ENCODE measurements around the gene LCLAT1. TPM values are rescaled to one million over a fixed set of nuclear protein-coding genes. Genes with fewer than 3 reads are reported as not detected.
"Not testable (repeated sequence)": the region's sequence is repeated elsewhere in the genome, so short reads cannot be mapped to it uniquely, and the experiment has no call there.

LCLAT1 gene
- total RNA-seq, 2 experiments from 2014 or later = 18.6 to 22.8 TPM

- CTCF ChIA-PET = no interaction called here
- no peak overlapping the region for H3K4me3 Mint-ChIP-seq
- no peak overlapping the region for H3K27ac Mint-ChIP-seq
- no peaks in the 10 kb centered on the region for H3K27me3 Mint-ChIP-seq
- no peak for DNase-seq
- no peaks in the 10 kb centered on the region for H3K4me1 Mint-ChIP-seq
- no peaks in the 10 kb centered on the region for H3K9me3 Mint-ChIP-seq (ENCODE audit: low read depth)
- H3K36me3 Mint-ChIP-seq = peaks cover 15% of the 10 kb centered on the region
- no peak for ATAC-seq
These were observed 141.9 kb downstream of the LCLAT1 start for GRCh38 chr2:30588994-30589393.

DNA sequence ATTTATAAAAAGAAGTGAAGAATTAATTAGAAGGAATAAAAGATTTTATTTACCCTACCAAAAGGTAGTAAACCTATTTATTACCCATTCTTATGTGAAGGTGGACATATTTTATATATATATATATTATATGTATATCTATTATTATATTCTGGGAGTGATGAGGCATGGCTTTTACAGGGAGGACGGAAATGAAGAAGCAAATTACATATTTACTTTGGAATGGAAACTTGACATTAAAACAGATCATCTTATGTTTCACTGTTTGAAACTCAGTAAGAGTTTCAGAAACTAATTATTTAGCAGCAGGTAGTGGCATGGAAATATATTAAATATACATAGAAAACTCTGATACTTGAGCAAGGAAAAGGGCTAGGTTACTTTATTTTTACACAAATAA lies 143.4 kb downstream of the LCLAT1 start:
- DNase-seq (no peak), ATAC-seq (no peak)
- no peaks in the 10 kb centered on the region for H3K4me1 Mint-ChIP-seq
- CTCF ChIA-PET = no interaction called here
- H3K36me3 Mint-ChIP-seq = peaks cover 10% of the 10 kb centered on the region
- no peaks in the 10 kb centered on the region for H3K9me3 Mint-ChIP-seq (ENCODE audit: low read depth)
- no peaks in the 10 kb centered on the region for H3K27me3 Mint-ChIP-seq
- no peak overlapping the region for H3K27ac Mint-ChIP-seq
- H3K4me3 Mint-ChIP-seq = no peak overlapping the region

- CTCF ChIA-PET = no interaction called here
- no peaks in the 10 kb centered on the region for H3K27me3 Mint-ChIP-seq
- no peaks in the 10 kb centered on the region for H3K4me1 Mint-ChIP-seq
- ATAC-seq (no peak), DNase-seq (no peak)
- H3K4me3 Mint-ChIP-seq = no peak overlapping the region
- H3K36me3 Mint-ChIP-seq = peaks cover 8% of the 10 kb centered on the region
- no peak overlapping the region for H3K27ac Mint-ChIP-seq
- no peaks in the 10 kb centered on the region for H3K9me3 Mint-ChIP-seq (ENCODE audit: low read depth)
These were observed 144.1 kb downstream of the LCLAT1 start for GRCh38 chr2:30591186-30591585.

DNA sequence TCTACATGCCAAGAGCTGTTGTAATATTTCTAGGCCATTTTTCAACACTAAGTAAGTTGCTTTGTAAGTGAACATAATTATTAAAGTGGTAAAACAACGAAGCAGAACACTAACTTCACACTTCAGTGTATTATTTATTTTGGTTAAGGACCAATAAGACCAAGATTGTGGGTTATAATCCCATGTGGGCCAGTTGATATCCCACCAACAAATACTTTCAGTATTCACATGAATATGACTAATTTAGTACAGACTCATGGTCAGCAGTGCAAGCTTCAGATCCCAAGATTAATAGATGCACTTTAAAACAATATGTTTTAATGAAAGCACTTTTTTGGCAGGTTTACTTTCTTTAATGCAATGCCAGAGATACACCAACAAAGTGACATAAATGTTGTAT lies 154.3 kb downstream of the LCLAT1 start:
- Mint-ChIP-seq H3K27ac (no peak overlapping the region), H3K27me3 (no peaks in the 10 kb centered on the region), H3K4me3 (no peak overlapping the region), H3K9me3 (ENCODE audit: low read depth) (peaks cover 12% of the 10 kb centered on the region), H3K4me1 (no peaks in the 10 kb centered on the region), H3K36me3 (peaks cover 24% of the 10 kb centered on the region)
- no peak for ATAC-seq
- no peak for DNase-seq
- CTCF ChIA-PET = no interaction called here

- DNase-seq = no peak
- Mint-ChIP-seq H3K4me3 (no peak overlapping the region), H3K9me3 (ENCODE audit: low read depth) (peaks cover 4% of the 10 kb centered on the region), H3K27me3 (no peaks in the 10 kb centered on the region), H3K36me3 (peaks cover 15% of the 10 kb centered on the region), H3K27ac (no peak overlapping the region), H3K4me1 (no peaks in the 10 kb centered on the region)
- CTCF ChIA-PET = no interaction called here
- no peak for ATAC-seq
These were observed 158.2 kb downstream of the LCLAT1 start for GRCh38 chr2:30605197-30605596.

- no peak for ATAC-seq
- Mint-ChIP-seq H3K4me3 (no peak overlapping the region), H3K27me3 (no peaks in the 10 kb centered on the region), H3K36me3 (peaks cover 8% of the 10 kb centered on the region), H3K27ac (no peak overlapping the region), H3K4me1 (no peaks in the 10 kb centered on the region), H3K9me3 (ENCODE audit: low read depth) (no peaks in the 10 kb centered on the region)
- DNase-seq = no peak
- CTCF ChIA-PET = no interaction called here
These were observed 161.6 kb downstream of the LCLAT1 start for GRCh38 chr2:30608643-30609042.

- no peaks in the 10 kb centered on the region for H3K27me3 Mint-ChIP-seq
- no peak overlapping the region for H3K27ac Mint-ChIP-seq
- DNase-seq = no peak
- no peak overlapping the region for H3K4me3 Mint-ChIP-seq
- no peaks in the 10 kb centered on the region for H3K4me1 Mint-ChIP-seq
- peaks cover 8% of the 10 kb centered on the region for H3K36me3 Mint-ChIP-seq
- no peak for ATAC-seq
- CTCF ChIA-PET = interaction anchor here (0.9 kb wide), 1 partner anchor 36 kb away, joined by 3 read pairs; no protein-coding TSS in a partner anchor
- H3K9me3 Mint-ChIP-seq (ENCODE audit: low read depth) = no peaks in the 10 kb centered on the region
These were observed 164.5 kb downstream of the LCLAT1 start for GRCh38 chr2:30611583-30611982.

- CTCF ChIA-PET = interaction anchor here (0.9 to 1.0 kb wide), 2 partner anchors 10 to 35 kb away, joined by 3 read pairs; no protein-coding TSS in a partner anchor
- no peak for DNase-seq
These were observed 165.3 kb downstream of the LCLAT1 start for GRCh38 chr2:30612371-30612770.

GRCh38 chr2:30613001-30613400 lies 166.0 kb downstream of the LCLAT1 start:
- Mint-ChIP-seq H3K4me3 (no peak overlapping the region), H3K27ac (no peak overlapping the region), H3K9me3 (ENCODE audit: low read depth) (no peaks in the 10 kb centered on the region), H3K36me3 (peaks cover 4% of the 10 kb centered on the region), H3K27me3 (no peaks in the 10 kb centered on the region), H3K4me1 (no peaks in the 10 kb centered on the region)
- DNase-seq (no peak), ATAC-seq (no peak)
- CTCF ChIA-PET = interaction anchor here (1.0 kb wide), 1 partner anchor 9 kb away, joined by 3 read pairs; no protein-coding TSS in a partner anchor

More at GRCh38 chr2:30612371-30612770, 165.3 kb downstream of the LCLAT1 start:
- no peak overlapping the region for H3K4me3 Mint-ChIP-seq
- ATAC-seq = no peak
- no peaks in the 10 kb centered on the region for H3K4me1 Mint-ChIP-seq
- H3K27me3 Mint-ChIP-seq = no peaks in the 10 kb centered on the region
- no peaks in the 10 kb centered on the region for H3K9me3 Mint-ChIP-seq (ENCODE audit: low read depth)
- H3K36me3 Mint-ChIP-seq = peaks cover 7% of the 10 kb centered on the region
- no peak overlapping the region for H3K27ac Mint-ChIP-seq

GRCh38 chr2:30614227-30614626 lies 167.2 kb downstream of the LCLAT1 start:
- H3K4me3 Mint-ChIP-seq; H3K36me3 Mint-ChIP-seq; DNase-seq; H3K27me3 Mint-ChIP-seq; CTCF ChIA-PET; H3K27ac Mint-ChIP-seq; ATAC-seq; H3K4me1 Mint-ChIP-seq; H3K9me3 Mint-ChIP-seq (ENCODE audit: low read depth): not testable (repeated sequence)

GRCh38 chr2:30615926-30616325 lies 168.9 kb downstream of the LCLAT1 start:
- DNase-seq (no peak), ATAC-seq (no peak)
- no peaks in the 10 kb centered on the region for H3K27me3 Mint-ChIP-seq
- H3K4me1 Mint-ChIP-seq = no peaks in the 10 kb centered on the region
- peaks cover 3% of the 10 kb centered on the region for H3K36me3 Mint-ChIP-seq
- no peak overlapping the region for H3K4me3 Mint-ChIP-seq
- no peak overlapping the region for H3K27ac Mint-ChIP-seq
- no peaks in the 10 kb centered on the region for H3K9me3 Mint-ChIP-seq (ENCODE audit: low read depth)
- CTCF ChIA-PET = no interaction called here

- H3K27ac Mint-ChIP-seq = no peak overlapping the region
- ATAC-seq = no peak
- no peak overlapping the region for H3K4me3 Mint-ChIP-seq
- peaks cover 11% of the 10 kb centered on the region for H3K36me3 Mint-ChIP-seq
- no peaks in the 10 kb centered on the region for H3K9me3 Mint-ChIP-seq (ENCODE audit: low read depth)
- CTCF ChIA-PET = interaction anchor here (1.0 kb wide), 1 partner anchor 15 kb away, joined by 3 read pairs; no protein-coding TSS in a partner anchor
- H3K4me1 Mint-ChIP-seq = peaks cover 5% of the 10 kb centered on the region
- no peaks in the 10 kb centered on the region for H3K27me3 Mint-ChIP-seq
- no peak for DNase-seq
These were observed 173.1 kb downstream of the LCLAT1 start for GRCh38 chr2:30620102-30620501.

- H3K27ac Mint-ChIP-seq = no peak overlapping the region
- no peak overlapping the region for H3K4me3 Mint-ChIP-seq
- H3K4me1 Mint-ChIP-seq = peaks cover 19% of the 10 kb centered on the region
- no peaks in the 10 kb centered on the region for H3K27me3 Mint-ChIP-seq
- no peaks in the 10 kb centered on the region for H3K9me3 Mint-ChIP-seq (ENCODE audit: low read depth)
- H3K36me3 Mint-ChIP-seq = peaks cover 11% of the 10 kb centered on the region
- CTCF ChIA-PET = interaction anchor here (1.1 kb wide), 1 partner anchor 9 kb away, joined by 3 read pairs; no protein-coding TSS in a partner anchor
- DNase-seq (no peak), ATAC-seq (no peak)
These were observed 174.8 kb downstream of the LCLAT1 start for GRCh38 chr2:30621836-30622235.

DNA sequence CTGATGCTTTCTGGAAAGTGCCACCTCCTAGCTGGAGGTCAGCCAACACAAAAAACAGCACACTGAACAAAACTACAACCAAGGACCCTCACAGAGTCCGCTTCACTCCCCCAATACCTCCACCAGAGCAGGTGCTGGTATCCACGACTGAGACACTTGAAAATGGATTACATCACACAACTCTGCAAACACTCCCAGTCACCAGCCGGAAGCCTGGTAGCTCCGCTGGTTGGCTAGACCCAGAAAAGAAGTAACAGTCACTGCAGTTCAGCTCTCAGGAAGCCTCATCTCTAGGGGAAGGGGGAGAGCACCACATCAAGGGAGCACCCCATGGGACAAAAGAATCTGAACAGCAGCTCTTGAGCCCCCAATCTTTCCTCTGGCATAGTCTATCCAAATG lies 175.4 kb downstream of the LCLAT1 start:
- peaks cover 24% of the 10 kb centered on the region for H3K4me1 Mint-ChIP-seq
- DNase-seq (no peak), ATAC-seq (no peak)
- peaks cover 11% of the 10 kb centered on the region for H3K36me3 Mint-ChIP-seq
- CTCF ChIA-PET = interaction anchor here (1.1 kb wide), 1 partner anchor 10 kb away, joined by 3 read pairs; no protein-coding TSS in a partner anchor
- H3K9me3 Mint-ChIP-seq (ENCODE audit: low read depth) = no peaks in the 10 kb centered on the region
- H3K27me3 Mint-ChIP-seq = no peaks in the 10 kb centered on the region
- H3K4me3 Mint-ChIP-seq = no peak overlapping the region
- no peak overlapping the region for H3K27ac Mint-ChIP-seq

- Mint-ChIP-seq H3K27me3 (no peaks in the 10 kb centered on the region), H3K4me3 (no peak overlapping the region), H3K4me1 (peaks cover 26% of the 10 kb centered on the region), H3K27ac (no peak overlapping the region), H3K9me3 (ENCODE audit: low read depth) (no peaks in the 10 kb centered on the region), H3K36me3 (peaks cover 12% of the 10 kb centered on the region)
- DNase-seq = no peak
- ATAC-seq = no peak
- CTCF ChIA-PET = no interaction called here
These were observed 178.2 kb downstream of the LCLAT1 start for GRCh38 chr2:30625276-30625675.

Measured in activated CD8-positive, alpha-beta memory T cell treated with anti-CD3 and anti-CD28 coated beads, Interleukin-2, amount 10 ng/mL, durations not matched to agents 7 days and 5 days (primary cell).